ENCODE measurements around the gene METTL27.
"Not testable (repeated sequence)": the region's sequence is repeated elsewhere in the genome, so short reads cannot be mapped to it uniquely, and the experiment has no call there.

The METTL27 gene

GRCh38 chr7:73821597-73822285, 20.6 kb downstream of the METTL27 start:
- H3K27me3 ChIP-seq (replicated peaks in 2 of 5; ENCODE audit: control insufficient read depth in 4 of 5, insufficient read depth in 5 of 5, low read length in 4 of 5); H3K4me3 ChIP-seq (ENCODE audit: control insufficient read depth in 1 of 7, extremely low read depth in 1 of 7, insufficient read depth in 4 of 7, low read depth in 2 of 7, low read length in 6 of 7); DNase-seq; H3K36me3 ChIP-seq (ENCODE audit: control insufficient read depth in 4 of 4, insufficient read depth in 4 of 4, low read length in 3 of 4); POLR2A ChIA-PET; H3K27ac ChIP-seq (ENCODE audit: insufficient read depth in 1 of 2, low read depth in 1 of 2, low read length in 2 of 2, poor library complexity in 1 of 2, severe bottlenecking in 2 of 2); H3K9me3 ChIP-seq (ENCODE audit: control extremely low read depth in 1 of 5, control insufficient read depth in 4 of 5, insufficient read depth in 2 of 5, low read depth in 1 of 5, low read length in 4 of 5): not testable (repeated sequence)
- 96% methylated on average over 3 of the region's 14 CpGs for WGBS (ENCODE audit: insufficient coverage)
- peaks cover 0 to 11% (median 10%) of the 10 kb centered on the region in 4 experiments for H3K4me1 ChIP-seq (ENCODE audit: control extremely low read depth in 1 of 4, control insufficient read depth in 4 of 4, insufficient read depth in 4 of 4, low read length in 3 of 4)
- CTCF ChIA-PET = interaction anchor here (0.5 to 1.7 kb wide), 6 partner anchors 12 to 578 kb away, joined by 3 to 6 read pairs (median 4); no protein-coding TSS in a partner anchor

GRCh38 chr7:73820013-73820412, 22.3 kb downstream of the METTL27 start:
- 100% methylated on average over 4 of the region's 7 CpGs for WGBS (ENCODE audit: insufficient coverage)

DNA sequence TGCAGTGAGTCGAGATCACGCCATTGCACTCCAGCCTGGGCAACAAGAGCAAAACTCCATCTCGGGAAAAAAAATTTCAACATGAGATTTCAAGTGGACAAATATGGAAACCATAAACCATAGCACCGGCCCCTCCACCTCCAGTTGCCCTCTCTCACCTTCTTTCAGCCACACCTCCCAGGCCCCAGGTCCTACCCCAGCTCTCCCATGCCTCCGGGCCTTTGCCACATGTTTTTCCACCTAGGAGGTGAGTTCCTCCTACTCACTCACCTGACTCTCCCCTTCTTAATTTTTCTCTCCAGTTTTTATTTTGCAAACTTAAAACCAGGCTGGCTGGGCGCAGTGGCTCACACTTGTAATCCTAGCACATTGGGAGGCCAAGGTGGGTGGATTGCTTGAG, 25.2 kb downstream of the METTL27 start:
- peaks cover 0 to 18% (median 7%) of the 10 kb centered on the region in 5 experiments for H3K9me3 ChIP-seq (ENCODE audit: control extremely low read depth in 1 of 5, control insufficient read depth in 4 of 5, insufficient read depth in 2 of 5, low read depth in 1 of 5, low read length in 4 of 5)
- H3K4me3 ChIP-seq (ENCODE audit: control insufficient read depth in 1 of 7, extremely low read depth in 1 of 7, insufficient read depth in 4 of 7, low read depth in 2 of 7, low read length in 6 of 7) = no peak overlapping the region
- no peak for DNase-seq
- no peaks in the 10 kb centered on the region for H3K36me3 ChIP-seq (ENCODE audit: control insufficient read depth in 4 of 4, insufficient read depth in 4 of 4, low read length in 3 of 4)
- POLR2A ChIA-PET = no interaction called here
- H3K4me1 ChIP-seq (ENCODE audit: control extremely low read depth in 1 of 4, control insufficient read depth in 4 of 4, insufficient read depth in 4 of 4, low read length in 3 of 4) = no peaks in the 10 kb centered on the region
- no peak overlapping the region for H3K27ac ChIP-seq (ENCODE audit: insufficient read depth in 1 of 2, low read depth in 1 of 2, low read length in 2 of 2, poor library complexity in 1 of 2, severe bottlenecking in 2 of 2)
- H3K27me3 ChIP-seq (replicated peaks in 2 of 5; ENCODE audit: control insufficient read depth in 4 of 5, insufficient read depth in 5 of 5, low read length in 4 of 5) = peaks cover 0 to 2% (median 0%) of the 10 kb centered on the region in 5 experiments
- 92% methylated on average over 5 of the region's 6 CpGs for WGBS (ENCODE audit: insufficient coverage)
- CTCF ChIA-PET = no interaction called here

More at GRCh38 chr7:73820013-73820412, 22.3 kb downstream of the METTL27 start:
- Histone ChIP-seq H3K4me1 (ENCODE audit: control extremely low read depth in 1 of 4, control insufficient read depth in 4 of 4, insufficient read depth in 4 of 4, low read length in 3 of 4) (no peaks in the 10 kb centered on the region), H3K9me3 (ENCODE audit: control extremely low read depth in 1 of 5, control insufficient read depth in 4 of 5, insufficient read depth in 2 of 5, low read depth in 1 of 5, low read length in 4 of 5) (no peaks in the 10 kb centered on the region), H3K27ac (ENCODE audit: insufficient read depth in 1 of 2, low read depth in 1 of 2, low read length in 2 of 2, poor library complexity in 1 of 2, severe bottlenecking in 2 of 2) (no peak overlapping the region), H3K4me3 (ENCODE audit: control insufficient read depth in 1 of 7, extremely low read depth in 1 of 7, insufficient read depth in 4 of 7, low read depth in 2 of 7, low read length in 6 of 7) (no peak overlapping the region), H3K27me3 (replicated peaks in 2 of 5; ENCODE audit: control insufficient read depth in 4 of 5, insufficient read depth in 5 of 5, low read length in 4 of 5) (peaks cover 0 to 3% (median 2%) of the 10 kb centered on the region in 5 experiments), H3K36me3 (ENCODE audit: control insufficient read depth in 4 of 4, insufficient read depth in 4 of 4, low read length in 3 of 4) (no peaks in the 10 kb centered on the region)
- ChIA-PET POLR2A (no interaction called here), CTCF (interaction anchor here (1.7 kb wide), 1 partner anchor 35 kb away, joined by 4 read pairs; no protein-coding TSS in a partner anchor)
- DNase-seq = no peak

GRCh38 chr7:73815436-73815835, 26.9 kb downstream of the METTL27 start:
- no peaks in the 10 kb centered on the region for H3K36me3 ChIP-seq (ENCODE audit: control insufficient read depth in 4 of 4, insufficient read depth in 4 of 4, low read length in 3 of 4)
- H3K27ac ChIP-seq (ENCODE audit: insufficient read depth in 1 of 2, low read depth in 1 of 2, low read length in 2 of 2, poor library complexity in 1 of 2, severe bottlenecking in 2 of 2) = no peak overlapping the region
- 94% methylated on average over 7 of the region's 8 CpGs for WGBS (ENCODE audit: insufficient coverage)
- H3K4me1 ChIP-seq (ENCODE audit: control extremely low read depth in 1 of 4, control insufficient read depth in 4 of 4, insufficient read depth in 4 of 4, low read length in 3 of 4) = no peaks in the 10 kb centered on the region
- peaks cover 0 to 4% (median 0%) of the 10 kb centered on the region in 5 experiments for H3K27me3 ChIP-seq (replicated peaks in 2 of 5; ENCODE audit: control insufficient read depth in 4 of 5, insufficient read depth in 5 of 5, low read length in 4 of 5)
- CTCF ChIA-PET = interaction anchor here (0.6 to 2.7 kb wide), 4 partner anchors 11 to 181 kb away, joined by 3 to 12 read pairs (median 6); no protein-coding TSS in a partner anchor
- no peak for DNase-seq
- H3K9me3 ChIP-seq (ENCODE audit: control extremely low read depth in 1 of 5, control insufficient read depth in 4 of 5, insufficient read depth in 2 of 5, low read depth in 1 of 5, low read length in 4 of 5) = peaks cover 0 to 20% (median 9%) of the 10 kb centered on the region in 5 experiments
- POLR2A ChIA-PET = no interaction called here
- H3K4me3 ChIP-seq (ENCODE audit: control insufficient read depth in 1 of 7, extremely low read depth in 1 of 7, insufficient read depth in 4 of 7, low read depth in 2 of 7, low read length in 6 of 7) = no peak overlapping the region

GRCh38 chr7:73812996-73813395, 29.3 kb downstream of the METTL27 start:
- WGBS (ENCODE audit: insufficient coverage) = 92% methylated on average over 2 of the region's 3 CpGs
- no peaks in the 10 kb centered on the region for H3K36me3 ChIP-seq (ENCODE audit: control insufficient read depth in 4 of 4, insufficient read depth in 4 of 4, low read length in 3 of 4)
- H3K9me3 ChIP-seq (ENCODE audit: control extremely low read depth in 1 of 5, control insufficient read depth in 4 of 5, insufficient read depth in 2 of 5, low read depth in 1 of 5, low read length in 4 of 5) = peaks cover 0 to 20% (median 9%) of the 10 kb centered on the region in 5 experiments
- no peak for DNase-seq
- ChIA-PET POLR2A (no interaction called here), CTCF (interaction anchor here (1.1 kb wide), 2 partner anchors 12 to 15 kb away, joined by 3 to 4 read pairs; no protein-coding TSS in a partner anchor)
- H3K27me3 ChIP-seq (replicated peaks in 2 of 5; ENCODE audit: control insufficient read depth in 4 of 5, insufficient read depth in 5 of 5, low read length in 4 of 5) = peaks cover 0 to 4% (median 0%) of the 10 kb centered on the region in 5 experiments
- no peak overlapping the region for H3K4me3 ChIP-seq (ENCODE audit: control insufficient read depth in 1 of 7, extremely low read depth in 1 of 7, insufficient read depth in 4 of 7, low read depth in 2 of 7, low read length in 6 of 7)
- no peaks in the 10 kb centered on the region for H3K4me1 ChIP-seq (ENCODE audit: control extremely low read depth in 1 of 4, control insufficient read depth in 4 of 4, insufficient read depth in 4 of 4, low read length in 3 of 4)
- no peak overlapping the region for H3K27ac ChIP-seq (ENCODE audit: insufficient read depth in 1 of 2, low read depth in 1 of 2, low read length in 2 of 2, poor library complexity in 1 of 2, severe bottlenecking in 2 of 2)

GRCh38 chr7:73811760-73812168, 30.6 kb downstream of the METTL27 start:
- H3K4me1 ChIP-seq (ENCODE audit: control extremely low read depth in 1 of 4, control insufficient read depth in 4 of 4, insufficient read depth in 4 of 4, low read length in 3 of 4) = no peaks in the 10 kb centered on the region
- no peak overlapping the region for H3K4me3 ChIP-seq (ENCODE audit: control insufficient read depth in 1 of 7, extremely low read depth in 1 of 7, insufficient read depth in 4 of 7, low read depth in 2 of 7, low read length in 6 of 7)
- peak; percentile 15 to 36 (median 29) for DNase-seq
- peaks cover 0 to 20% (median 9%) of the 10 kb centered on the region in 5 experiments for H3K9me3 ChIP-seq (ENCODE audit: control extremely low read depth in 1 of 5, control insufficient read depth in 4 of 5, insufficient read depth in 2 of 5, low read depth in 1 of 5, low read length in 4 of 5)
- no peaks in the 10 kb centered on the region for H3K36me3 ChIP-seq (ENCODE audit: control insufficient read depth in 4 of 4, insufficient read depth in 4 of 4, low read length in 3 of 4)
- WGBS (ENCODE audit: insufficient coverage) = 6% methylated on average over 10 of the region's 11 CpGs
- ChIA-PET CTCF (interaction anchor here (1.0 to 1.9 kb wide), 4 partner anchors 11 to 45 kb away, joined by 3 to 6 read pairs (median 4); no protein-coding TSS in a partner anchor), POLR2A (no interaction called here)
- H3K27me3 ChIP-seq (replicated peaks in 2 of 5; ENCODE audit: control insufficient read depth in 4 of 5, insufficient read depth in 5 of 5, low read length in 4 of 5) = peaks cover 0 to 4% (median 0%) of the 10 kb centered on the region in 5 experiments
- H3K27ac ChIP-seq (ENCODE audit: insufficient read depth in 1 of 2, low read depth in 1 of 2, low read length in 2 of 2, poor library complexity in 1 of 2, severe bottlenecking in 2 of 2) = no peak overlapping the region

DNA sequence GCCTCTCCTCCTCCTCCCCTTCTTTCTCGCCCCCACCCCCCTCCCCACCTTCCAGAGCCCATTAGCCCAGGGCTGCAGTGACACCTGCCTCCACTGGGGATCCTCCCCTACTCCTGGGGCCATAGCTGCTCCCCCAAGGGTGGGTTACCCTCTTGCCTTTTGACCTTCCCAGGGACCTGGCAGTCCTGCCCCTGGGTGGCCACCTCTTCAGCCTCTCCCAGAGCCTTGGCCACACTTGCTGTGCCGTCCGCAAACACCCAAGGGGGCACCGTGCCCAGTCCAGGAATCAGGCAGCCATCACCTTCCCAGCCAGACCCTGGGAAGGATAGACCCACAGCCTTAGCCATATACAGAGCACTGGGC, 31.3 kb downstream of the METTL27 start:
- WGBS (ENCODE audit: insufficient coverage) = 100% methylated on average over 1 of the region's 4 CpGs
- no peaks in the 10 kb centered on the region for H3K36me3 ChIP-seq (ENCODE audit: control insufficient read depth in 4 of 4, insufficient read depth in 4 of 4, low read length in 3 of 4)
- H3K4me3 ChIP-seq (ENCODE audit: control insufficient read depth in 1 of 7, extremely low read depth in 1 of 7, insufficient read depth in 4 of 7, low read depth in 2 of 7, low read length in 6 of 7) = no peak overlapping the region
- ChIA-PET POLR2A (no interaction called here), CTCF (interaction anchor here (1.9 kb wide), 1 partner anchor 46 kb away, joined by 6 read pairs; no protein-coding TSS in a partner anchor)
- H3K9me3 ChIP-seq (ENCODE audit: control extremely low read depth in 1 of 5, control insufficient read depth in 4 of 5, insufficient read depth in 2 of 5, low read depth in 1 of 5, low read length in 4 of 5) = peaks cover 0 to 20% (median 9%) of the 10 kb centered on the region in 5 experiments
- no peak overlapping the region for H3K27ac ChIP-seq (ENCODE audit: insufficient read depth in 1 of 2, low read depth in 1 of 2, low read length in 2 of 2, poor library complexity in 1 of 2, severe bottlenecking in 2 of 2)
- no peak for DNase-seq
- peaks cover 0 to 4% (median 0%) of the 10 kb centered on the region in 5 experiments for H3K27me3 ChIP-seq (replicated peaks in 2 of 5; ENCODE audit: control insufficient read depth in 4 of 5, insufficient read depth in 5 of 5, low read length in 4 of 5)
- no peaks in the 10 kb centered on the region for H3K4me1 ChIP-seq (ENCODE audit: control extremely low read depth in 1 of 4, control insufficient read depth in 4 of 4, insufficient read depth in 4 of 4, low read length in 3 of 4)

Measured in common myeloid progenitor, CD34-positive (primary cell).